Measurements from ENCODE around the gene PLEKHA5. TPM values are rescaled to one million over a fixed set of nuclear protein-coding genes. Genes with fewer than 3 reads are reported as not detected.
"Not testable (repeated sequence)": the region's sequence is repeated elsewhere in the genome, so short reads cannot be mapped to it uniquely, and the experiment has no call there.

The PLEKHA5 gene
- polyA plus RNA-seq, 4 donors, result 13.2 to 36.2 (median 19.6) TPM

DNA sequence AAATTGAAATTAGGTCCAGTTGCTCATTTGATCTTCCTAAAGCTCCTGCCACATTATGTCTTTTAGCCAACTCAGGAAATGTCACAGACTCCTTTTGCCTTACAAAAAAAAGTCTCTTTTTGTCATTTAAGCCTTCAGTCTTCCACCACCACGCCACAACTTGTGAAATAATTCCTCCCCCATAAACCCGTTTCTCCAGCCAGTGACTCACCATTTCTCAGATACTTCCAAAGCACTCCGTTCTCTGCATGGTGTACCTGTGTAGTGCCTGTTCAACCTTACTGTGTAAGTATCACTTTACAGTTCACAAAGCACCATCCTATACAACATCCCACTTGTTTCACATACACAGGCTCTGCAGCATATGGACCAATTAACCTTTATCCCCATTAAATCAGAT lies 170.2 kb downstream of the PLEKHA5 start:
- H3K36me3 ChIP-seq (ENCODE audit: control insufficient read depth in 3 of 3, insufficient read depth in 2 of 3, low read depth in 1 of 3, low read length in 3 of 3), result peaks cover 2 to 20% (median 4%) of the 10 kb centered on the region in 3 donors
- H3K4me3 ChIP-seq (ENCODE audit: low read depth in 1 of 3, low read length in 3 of 3), result no peak overlapping the region
- H3K27ac ChIP-seq (ENCODE audit: low read depth in 1 of 3, low read length in 2 of 3), result no peak overlapping the region
- DNase-seq, result no peak
- no peaks in the 10 kb centered on the region for H3K4me1 ChIP-seq (ENCODE audit: control insufficient read depth in 3 of 3, insufficient read depth in 2 of 3, low read depth in 1 of 3, low read length in 2 of 3)
- WGBS, 3 donors, result 88 to 91% (median 91%) methylated on average over 3 of the region's 3 CpGs
- no peaks in the 10 kb centered on the region for H3K9me3 ChIP-seq (ENCODE audit: control insufficient read depth in 2 of 2, insufficient read depth in 1 of 2, low read depth in 1 of 2, low read length in 1 of 2)
- FAIRE-seq, result no peak
- H3K27me3 ChIP-seq (ENCODE audit: control insufficient read depth in 3 of 3, insufficient read depth in 3 of 3, low read length in 3 of 3), result no peaks in the 10 kb centered on the region

- H3K27ac ChIP-seq (ENCODE audit: low read depth in 1 of 3, low read length in 2 of 3), result no peak overlapping the region
- peaks cover 2 to 29% (median 4%) of the 10 kb centered on the region in 3 donors for H3K36me3 ChIP-seq (ENCODE audit: control insufficient read depth in 3 of 3, insufficient read depth in 2 of 3, low read depth in 1 of 3, low read length in 3 of 3)
- H3K4me3 ChIP-seq (ENCODE audit: low read depth in 1 of 3, low read length in 3 of 3), result no peak overlapping the region
- H3K27me3 ChIP-seq (ENCODE audit: control insufficient read depth in 3 of 3, insufficient read depth in 3 of 3, low read length in 3 of 3), result no peaks in the 10 kb centered on the region
- no peaks in the 10 kb centered on the region for H3K9me3 ChIP-seq (ENCODE audit: control insufficient read depth in 2 of 2, insufficient read depth in 1 of 2, low read depth in 1 of 2, low read length in 1 of 2)
- no peaks in the 10 kb centered on the region for H3K4me1 ChIP-seq (ENCODE audit: control insufficient read depth in 3 of 3, insufficient read depth in 2 of 3, low read depth in 1 of 3, low read length in 2 of 3)
- DNase-seq, result no peak
- FAIRE-seq, result no peak
Observed at GRCh38 chr12:19301223-19301622, 171.7 kb downstream of the PLEKHA5 start.

DNA sequence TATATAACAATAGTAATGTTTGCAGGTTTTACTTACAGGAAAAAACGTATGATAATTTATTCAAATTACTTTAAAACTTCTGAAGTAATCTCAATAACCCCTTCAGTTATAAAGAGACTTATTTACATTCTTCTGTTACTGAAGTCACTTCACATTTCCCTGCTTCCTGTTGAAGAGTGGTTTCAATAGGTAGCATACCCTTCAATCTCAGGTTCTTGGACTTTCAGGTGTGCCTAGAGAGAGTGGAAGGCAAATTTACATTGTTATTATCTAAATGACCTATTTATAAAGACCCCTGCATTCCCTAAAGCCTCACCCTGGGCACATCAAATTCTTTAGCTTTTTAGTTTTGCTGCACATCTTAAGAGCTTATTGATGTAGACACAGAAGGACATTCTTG lies 172.2 kb downstream of the PLEKHA5 start:
- 61 to 82% (median 76%) methylated on average over 1 of the region's 1 CpG for WGBS, 3 donors
- Histone ChIP-seq H3K4me1 (ENCODE audit: control insufficient read depth in 3 of 3, insufficient read depth in 2 of 3, low read depth in 1 of 3, low read length in 2 of 3) (no peaks in the 10 kb centered on the region), H3K4me3 (ENCODE audit: low read depth in 1 of 3, low read length in 3 of 3) (no peak overlapping the region), H3K9me3 (ENCODE audit: control insufficient read depth in 2 of 2, insufficient read depth in 1 of 2, low read depth in 1 of 2, low read length in 1 of 2) (no peaks in the 10 kb centered on the region), H3K27ac (ENCODE audit: low read depth in 1 of 3, low read length in 2 of 3) (no peak overlapping the region), H3K27me3 (ENCODE audit: control insufficient read depth in 3 of 3, insufficient read depth in 3 of 3, low read length in 3 of 3) (no peaks in the 10 kb centered on the region), H3K36me3 (ENCODE audit: control insufficient read depth in 3 of 3, insufficient read depth in 2 of 3, low read depth in 1 of 3, low read length in 3 of 3) (peaks cover 5 to 33% (median 5%) of the 10 kb centered on the region in 3 donors)
- DNase-seq (no peak), FAIRE-seq (no peak)

GRCh38 chr12:19302100-19302640 lies 172.6 kb downstream of the PLEKHA5 start:
- Histone ChIP-seq H3K27me3 (ENCODE audit: control insufficient read depth in 3 of 3, insufficient read depth in 3 of 3, low read length in 3 of 3) (no peaks in the 10 kb centered on the region), H3K27ac (ENCODE audit: low read depth in 1 of 3, low read length in 2 of 3) (no peak overlapping the region), H3K36me3 (ENCODE audit: control insufficient read depth in 3 of 3, insufficient read depth in 2 of 3, low read depth in 1 of 3, low read length in 3 of 3) (peaks cover 5 to 38% (median 6%) of the 10 kb centered on the region in 3 donors), H3K4me1 (ENCODE audit: control insufficient read depth in 3 of 3, insufficient read depth in 2 of 3, low read depth in 1 of 3, low read length in 2 of 3) (no peaks in the 10 kb centered on the region), H3K9me3 (ENCODE audit: control insufficient read depth in 2 of 2, insufficient read depth in 1 of 2, low read depth in 1 of 2, low read length in 1 of 2) (no peaks in the 10 kb centered on the region), H3K4me3 (ENCODE audit: low read depth in 1 of 3, low read length in 3 of 3) (no peak overlapping the region)
- DNase-seq (no peak), FAIRE-seq (no peak)
- 91 to 96% (median 95%) methylated on average over 5 of the region's 5 CpGs for WGBS, 3 donors

GRCh38 chr12:19303496-19303895 lies 174.0 kb downstream of the PLEKHA5 start:
- Histone ChIP-seq H3K36me3 (ENCODE audit: control insufficient read depth in 3 of 3, insufficient read depth in 2 of 3, low read depth in 1 of 3, low read length in 3 of 3) (peaks cover 5 to 35% (median 6%) of the 10 kb centered on the region in 3 donors), H3K9me3 (ENCODE audit: control insufficient read depth in 2 of 2, insufficient read depth in 1 of 2, low read depth in 1 of 2, low read length in 1 of 2) (no peaks in the 10 kb centered on the region), H3K27me3 (ENCODE audit: control insufficient read depth in 3 of 3, insufficient read depth in 3 of 3, low read length in 3 of 3) (no peaks in the 10 kb centered on the region), H3K27ac (ENCODE audit: low read depth in 1 of 3, low read length in 2 of 3) (no peak overlapping the region), H3K4me1 (ENCODE audit: control insufficient read depth in 3 of 3, insufficient read depth in 2 of 3, low read depth in 1 of 3, low read length in 2 of 3) (no peaks in the 10 kb centered on the region), H3K4me3 (ENCODE audit: low read depth in 1 of 3, low read length in 3 of 3) (no peak overlapping the region)
- DNase-seq (no peak), FAIRE-seq (no peak)
- WGBS, 3 donors, result 93 to 98% (median 96%) methylated on average over 3 of the region's 3 CpGs

GRCh38 chr12:19304149-19304750 lies 174.7 kb downstream of the PLEKHA5 start:
- no peak for FAIRE-seq
- no peak for DNase-seq
- H3K27ac ChIP-seq (ENCODE audit: low read depth in 1 of 3, low read length in 2 of 3), result no peak overlapping the region

GRCh38 chr12:19305621-19306020 lies 176.1 kb downstream of the PLEKHA5 start:
- not testable (repeated sequence) for H3K4me3 ChIP-seq (ENCODE audit: low read depth in 1 of 3, low read length in 3 of 3); FAIRE-seq; H3K9me3 ChIP-seq (ENCODE audit: control insufficient read depth in 2 of 2, insufficient read depth in 1 of 2, low read depth in 1 of 2, low read length in 1 of 2); H3K27ac ChIP-seq (ENCODE audit: low read depth in 1 of 3, low read length in 2 of 3); H3K4me1 ChIP-seq (ENCODE audit: control insufficient read depth in 3 of 3, insufficient read depth in 2 of 3, low read depth in 1 of 3, low read length in 2 of 3); DNase-seq; H3K27me3 ChIP-seq (ENCODE audit: control insufficient read depth in 3 of 3, insufficient read depth in 3 of 3, low read length in 3 of 3)
- WGBS, 3 donors, result 94 to 97% (median 97%) methylated on average over 14 of the region's 14 CpGs
- peaks cover 3 to 35% (median 3%) of the 10 kb centered on the region in 3 donors for H3K36me3 ChIP-seq (ENCODE audit: control insufficient read depth in 3 of 3, insufficient read depth in 2 of 3, low read depth in 1 of 3, low read length in 3 of 3)

More at GRCh38 chr12:19304149-19304750, 174.7 kb downstream of the PLEKHA5 start:
- Histone ChIP-seq H3K4me1 (ENCODE audit: control insufficient read depth in 3 of 3, insufficient read depth in 2 of 3, low read depth in 1 of 3, low read length in 2 of 3) (no peaks in the 10 kb centered on the region), H3K4me3 (ENCODE audit: low read depth in 1 of 3, low read length in 3 of 3) (no peak overlapping the region), H3K36me3 (ENCODE audit: control insufficient read depth in 3 of 3, insufficient read depth in 2 of 3, low read depth in 1 of 3, low read length in 3 of 3) (peaks cover 3 to 35% (median 5%) of the 10 kb centered on the region in 3 donors), H3K9me3 (ENCODE audit: control insufficient read depth in 2 of 2, insufficient read depth in 1 of 2, low read depth in 1 of 2, low read length in 1 of 2) (no peaks in the 10 kb centered on the region), H3K27me3 (ENCODE audit: control insufficient read depth in 3 of 3, insufficient read depth in 3 of 3, low read length in 3 of 3) (no peaks in the 10 kb centered on the region)
- 94 to 97% (median 97%) methylated on average over 10 of the region's 10 CpGs for WGBS, 3 donors

DNA sequence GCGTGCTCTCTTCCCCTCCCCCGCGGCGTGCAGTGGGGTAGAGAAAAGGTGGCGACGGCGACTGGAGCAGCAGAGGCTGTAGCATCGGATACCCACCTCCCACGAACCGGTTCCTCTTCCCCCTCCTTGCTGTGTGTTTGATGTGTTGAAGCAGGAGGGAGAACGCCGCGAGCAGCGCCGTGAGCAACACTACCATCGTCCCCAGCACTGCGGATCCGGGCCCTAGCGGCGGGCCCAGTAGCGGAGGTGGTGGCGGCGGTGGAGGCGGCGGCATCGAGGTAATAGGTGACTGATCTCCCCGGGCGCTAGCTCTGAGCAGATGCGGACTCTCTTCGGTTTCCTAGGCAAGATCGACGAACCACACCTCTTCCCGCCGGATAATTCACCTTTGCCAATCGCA lies 176.8 kb downstream of the PLEKHA5 start:
- DNase-seq, result no peak
- Histone ChIP-seq H3K36me3 (ENCODE audit: control insufficient read depth in 3 of 3, insufficient read depth in 2 of 3, low read depth in 1 of 3, low read length in 3 of 3) (peaks cover 3 to 35% (median 3%) of the 10 kb centered on the region in 3 donors), H3K4me3 (ENCODE audit: low read depth in 1 of 3, low read length in 3 of 3) (no peak overlapping the region), H3K27ac (ENCODE audit: low read depth in 1 of 3, low read length in 2 of 3) (no peak overlapping the region), H3K4me1 (ENCODE audit: control insufficient read depth in 3 of 3, insufficient read depth in 2 of 3, low read depth in 1 of 3, low read length in 2 of 3) (no peaks in the 10 kb centered on the region), H3K27me3 (ENCODE audit: control insufficient read depth in 3 of 3, insufficient read depth in 3 of 3, low read length in 3 of 3) (no peaks in the 10 kb centered on the region), H3K9me3 (ENCODE audit: control insufficient read depth in 2 of 2, insufficient read depth in 1 of 2, low read depth in 1 of 2, low read length in 1 of 2) (no peaks in the 10 kb centered on the region)
- no peak for FAIRE-seq
- 97 to 98% (median 98%) methylated on average over 35 of the region's 35 CpGs for WGBS, 3 donors

DNA sequence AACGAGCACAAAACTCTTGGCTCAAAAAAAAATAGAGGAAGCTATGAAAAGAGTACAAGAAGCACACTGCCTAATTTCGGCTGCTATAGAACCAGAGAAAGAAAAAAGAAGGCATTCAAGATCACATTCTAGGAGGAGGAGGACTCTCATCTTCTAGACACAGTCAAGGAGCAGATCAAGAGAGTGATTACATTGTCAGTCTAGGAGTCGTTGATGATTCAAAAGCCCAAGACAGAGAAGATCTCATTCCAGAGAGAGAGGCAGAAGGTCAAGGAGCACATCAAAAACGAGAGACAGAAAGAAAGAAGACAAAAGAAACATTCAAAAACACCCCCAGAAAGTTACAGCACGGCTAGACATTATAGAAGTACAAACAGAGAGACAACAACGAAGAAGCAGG lies 177.9 kb downstream of the PLEKHA5 start:
- DNase-seq (no peak), FAIRE-seq (no peak)
- Histone ChIP-seq H3K27ac (ENCODE audit: low read depth in 1 of 3, low read length in 2 of 3) (no peak overlapping the region), H3K9me3 (ENCODE audit: control insufficient read depth in 2 of 2, insufficient read depth in 1 of 2, low read depth in 1 of 2, low read length in 1 of 2) (no peaks in the 10 kb centered on the region), H3K4me3 (ENCODE audit: low read depth in 1 of 3, low read length in 3 of 3) (no peak overlapping the region), H3K36me3 (ENCODE audit: control insufficient read depth in 3 of 3, insufficient read depth in 2 of 3, low read depth in 1 of 3, low read length in 3 of 3) (peaks cover 3 to 35% (median 3%) of the 10 kb centered on the region in 3 donors), H3K4me1 (ENCODE audit: control insufficient read depth in 3 of 3, insufficient read depth in 2 of 3, low read depth in 1 of 3, low read length in 2 of 3) (no peaks in the 10 kb centered on the region), H3K27me3 (ENCODE audit: control insufficient read depth in 3 of 3, insufficient read depth in 3 of 3, low read length in 3 of 3) (no peaks in the 10 kb centered on the region)
- 84 to 88% (median 88%) methylated on average over 6 of the region's 6 CpGs for WGBS, 3 donors
